HG02870 (cell line): Measurements from ENCODE around the gene CFAP92.

Experiments used
- ATAC-seq: cut with Tn5 transposase; IDR thresholded peaks from one replicate; pipeline ENCODE4 v1.9.1; 2021; ENCODE audit warnings: mild to moderate bottlenecking, moderate library complexity; ENCODE audit not compliant: unreplicated experiment

The CFAP92 gene

GRCh38 chr3:129009266-129009665 lies 15.4 kb upstream of the CFAP92 start:
- ATAC-seq = no peak

- ATAC-seq = no peak
Observed at GRCh38 chr3:129007792-129008191, 13.9 kb upstream of the CFAP92 start.

- ATAC-seq = no peak
Observed at GRCh38 chr3:129006864-129007263, 13.0 kb upstream of the CFAP92 start.

GRCh38 chr3:129005526-129006303 lies 11.8 kb upstream of the CFAP92 start:
- no peak for ATAC-seq

- ATAC-seq = no peak
Observed at GRCh38 chr3:129004639-129005295, 10.9 kb upstream of the CFAP92 start.

- no peak for ATAC-seq
Observed at GRCh38 chr3:129003578-129004112, 9.8 kb upstream of the CFAP92 start.

GRCh38 chr3:129002573-129003569 lies 9.0 kb upstream of the CFAP92 start:
- ATAC-seq = no peak

GRCh38 chr3:129001806-129002572 lies 8.1 kb upstream of the CFAP92 start:
- no peak for ATAC-seq

- ATAC-seq = no peak
Observed at GRCh38 chr3:129001101-129001805, 7.4 kb upstream of the CFAP92 start, which contains the start of gene EFCC1. Gene EFCC1 (plus strand): TSS chr3:129001304. CDS start chr3:129001629, 325 bp downstream.

- ATAC-seq = no peak
Observed at GRCh38 chr3:129000742-129001100, 6.8 kb upstream of the CFAP92 start.

GRCh38 chr3:128999102-128999501 lies 5.2 kb upstream of the CFAP92 start:
- ATAC-seq = no peak

- no peak for ATAC-seq
Observed at GRCh38 chr3:128998561-128998960, 4.7 kb upstream of the CFAP92 start.

- ATAC-seq = no peak
Observed at GRCh38 chr3:128997486-128998133, 3.7 kb upstream of the CFAP92 start.

GRCh38 chr3:128996726-128997125 lies 2.9 kb upstream of the CFAP92 start:
- no peak for ATAC-seq

GRCh38 chr3:128996200-128996599 lies 2.3 kb upstream of the CFAP92 start:
- ATAC-seq = no peak

- ATAC-seq = no peak
Observed at GRCh38 chr3:128995737-128996136, 1.9 kb upstream of the CFAP92 start.

- ATAC-seq = no peak
Observed at GRCh38 chr3:128994581-128995546, 988 bp upstream of the CFAP92 start.

- no peak for ATAC-seq
Observed at GRCh38 chr3:128994173-128994512, 267 bp upstream of the CFAP92 start.
